Esophagus mucosa (tissue), 1 donor: ENCODE results near the gene IPCEF1. TPM values are rescaled to one million over a fixed set of nuclear protein-coding genes. Genes with fewer than 3 reads are reported as not detected.
"Not testable (repeated sequence)": the region's sequence is repeated elsewhere in the genome, so short reads cannot be mapped to it uniquely, and the experiment has no call there.

Experiments used
- ATAC-seq: fragments of 200-7000 bp; cut with Tn5 transposase; one replicate; pipeline ENCODE4 v1.9.1; 2020
- total RNA-seq: library from RNA; stranded (reverse); gene quantifications from one replicate; pipeline ENCODE4 v1.2.4, GENCODE V29; 2023
- donor health status: DM: yes; HTN: yes; CAD: no.

The IPCEF1 gene
- total RNA-seq, 1 donor from 2014 or later, result 1.8 TPM

- ATAC-seq, result no peak
These were observed 138.3 kb downstream of the IPCEF1 start for GRCh38 chr6:154218301-154218700.

DNA sequence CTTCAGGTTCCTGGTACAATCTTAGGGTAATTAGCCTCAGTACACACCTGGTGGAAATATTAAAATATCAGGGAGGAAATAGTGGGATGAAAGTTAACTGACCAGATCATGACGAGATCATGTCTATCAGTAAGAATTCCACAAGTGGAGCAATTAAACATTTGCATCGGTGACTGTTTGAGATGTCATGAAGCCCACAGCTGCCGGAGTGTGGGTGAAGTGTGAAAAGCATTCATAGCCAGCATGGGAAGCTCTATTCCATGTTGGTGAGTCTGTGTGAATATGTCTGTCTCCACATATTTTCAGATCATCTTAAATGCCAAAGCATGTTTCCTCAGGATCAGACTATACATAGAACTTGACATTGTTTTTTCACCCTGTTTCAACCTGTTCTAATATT, 142.8 kb downstream of the IPCEF1 start:
- no peak for ATAC-seq

GRCh38 chr6:154210678-154211077, 145.9 kb downstream of the IPCEF1 start:
- ATAC-seq, result no peak

DNA sequence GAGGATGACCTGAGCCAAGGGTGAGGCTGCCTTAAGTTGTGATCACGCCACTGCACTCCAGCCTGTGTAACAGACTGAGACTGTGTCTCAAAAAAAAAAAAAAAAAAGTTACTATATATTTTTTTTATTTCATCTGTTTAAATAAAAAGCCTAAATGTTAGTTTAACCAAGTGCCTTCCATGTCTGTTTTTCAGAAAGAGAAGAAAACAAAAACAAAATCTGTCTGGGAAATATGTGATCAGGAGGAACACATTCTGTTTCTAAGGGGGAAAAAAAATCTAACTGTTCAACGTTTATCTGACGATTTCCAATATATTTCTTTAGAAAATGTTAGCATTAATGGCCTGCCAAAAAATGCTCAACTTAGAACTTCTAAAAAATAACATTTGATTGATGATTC, 147.0 kb downstream of the IPCEF1 start:
- ATAC-seq, result no peak

DNA sequence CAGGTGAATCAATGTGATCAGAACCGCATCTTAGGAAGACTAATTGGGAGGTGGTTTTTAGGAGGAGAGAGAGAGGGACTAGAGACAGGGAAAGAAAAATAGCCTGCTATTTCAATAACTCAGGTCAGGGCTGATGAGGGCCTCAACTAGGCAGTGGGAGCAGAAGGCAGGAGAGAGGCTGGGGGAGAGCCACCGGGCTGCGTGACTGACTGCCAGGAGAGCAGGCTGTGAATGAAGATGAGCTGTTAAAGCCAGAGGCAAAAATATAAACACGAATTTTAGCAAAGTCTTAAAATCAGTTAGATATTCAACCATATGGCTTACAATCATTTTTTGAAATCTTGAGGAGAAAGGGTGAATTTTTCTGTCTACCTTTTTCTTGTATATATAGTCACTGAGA, 149.6 kb downstream of the IPCEF1 start:
- no peak for ATAC-seq

- no peak for ATAC-seq
These were observed 150.5 kb downstream of the IPCEF1 start for GRCh38 chr6:154206141-154206540.

GRCh38 chr6:154202958-154203357, 153.6 kb downstream of the IPCEF1 start:
- no peak for ATAC-seq

DNA sequence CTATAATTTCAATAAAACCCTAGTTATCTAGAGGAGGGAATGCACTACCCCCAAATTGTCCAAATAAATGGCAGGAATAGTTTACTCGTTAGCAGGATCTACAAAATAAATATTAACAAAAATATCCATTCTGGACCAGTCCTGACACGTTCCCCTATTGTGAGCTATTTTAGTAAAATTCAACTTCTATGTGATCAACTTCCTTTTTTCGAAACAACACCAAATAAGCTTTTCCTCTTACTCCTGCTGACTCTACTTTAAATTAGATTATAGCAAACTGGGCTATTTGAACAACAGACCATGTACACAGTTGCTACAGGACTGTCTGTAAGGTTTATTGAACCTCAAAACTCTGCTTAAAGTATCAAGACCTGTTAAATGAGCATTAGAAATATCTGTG, 154.3 kb downstream of the IPCEF1 start:
- no peak for ATAC-seq

DNA sequence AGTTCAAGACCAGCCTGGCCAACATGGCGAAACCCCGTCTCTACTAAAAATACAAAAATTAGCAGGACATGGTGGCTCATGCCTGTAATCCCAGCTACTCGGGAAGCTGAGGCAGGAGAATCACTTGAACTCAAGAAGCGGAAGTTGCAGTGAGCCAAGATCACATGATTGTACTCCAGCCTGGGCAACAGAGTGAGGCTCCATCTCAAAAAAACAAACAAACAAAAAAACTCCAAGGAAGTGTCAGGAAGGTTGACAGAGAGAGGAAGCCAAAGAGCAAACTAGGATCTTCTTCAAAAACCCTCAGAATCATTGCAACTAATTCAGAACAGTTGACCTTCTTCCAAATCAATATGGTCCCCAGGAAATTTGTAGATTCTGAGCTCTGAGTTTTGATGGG, 154.9 kb downstream of the IPCEF1 start:
- not testable (repeated sequence) for ATAC-seq

GRCh38 chr6:154197196-154197860, 159.3 kb downstream of the IPCEF1 start:
- no peak for ATAC-seq

GRCh38 chr6:154196333-154196885, 160.2 kb downstream of the IPCEF1 start:
- no peak for ATAC-seq

- ATAC-seq, result no peak
These were observed 168.9 kb downstream of the IPCEF1 start for GRCh38 chr6:154187714-154188113.

GRCh38 chr6:154187203-154187602, 169.4 kb downstream of the IPCEF1 start:
- no peak for ATAC-seq

GRCh38 chr6:154179434-154179833, 177.2 kb downstream of the IPCEF1 start:
- ATAC-seq, result no peak

- ATAC-seq, result not testable (repeated sequence)
These were observed 184.2 kb downstream of the IPCEF1 start for GRCh38 chr6:154172393-154172792.

DNA sequence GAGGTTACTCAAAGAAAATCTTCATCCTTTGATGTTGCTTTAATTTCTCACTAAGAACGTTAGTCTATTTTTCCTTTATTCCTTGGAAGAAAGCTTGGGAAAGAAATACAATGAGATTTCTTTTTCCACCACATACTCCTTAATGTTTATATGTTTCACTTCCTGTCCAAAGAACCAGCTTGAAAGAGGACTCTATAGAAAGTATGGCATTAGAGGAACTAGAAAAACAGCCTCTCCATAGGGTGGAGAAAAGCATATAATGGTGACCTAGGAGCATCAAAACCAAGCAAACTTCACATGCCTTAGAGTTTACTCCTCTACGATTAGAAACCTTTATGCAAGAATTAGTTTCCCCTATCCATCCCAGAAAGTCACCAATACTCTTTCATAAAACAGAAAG, 186.5 kb downstream of the IPCEF1 start:
- no peak for ATAC-seq

DNA sequence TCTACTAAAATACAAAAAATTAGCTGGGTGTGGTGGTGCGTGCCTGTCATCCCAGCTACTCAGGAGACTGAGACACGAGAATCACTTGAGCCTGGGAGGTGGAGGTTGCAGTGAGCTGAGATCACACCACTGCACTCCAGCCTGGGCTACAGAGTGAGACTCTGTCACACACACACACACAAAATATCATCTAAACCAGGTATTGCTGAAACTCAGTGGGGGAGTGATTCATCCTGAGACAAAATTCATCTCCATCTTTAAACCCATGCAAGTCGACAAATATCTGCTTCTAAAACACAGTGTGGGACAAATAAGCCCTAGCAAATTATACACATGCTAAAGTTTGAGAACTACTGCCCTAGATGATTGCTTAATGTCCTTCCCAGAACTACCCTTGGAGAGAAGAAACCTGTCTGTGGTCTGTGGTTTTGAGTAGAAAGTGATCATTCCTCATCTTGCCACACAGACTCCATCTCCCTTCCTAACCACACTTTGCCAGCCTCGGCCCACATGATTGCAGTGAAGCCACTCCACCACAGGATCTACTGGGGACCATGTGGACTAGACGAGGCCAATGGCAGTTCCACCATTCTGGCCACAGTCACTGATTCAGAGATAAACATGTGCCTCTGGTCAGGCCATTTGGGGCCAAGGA, 187.3 kb downstream of the IPCEF1 start:
- ATAC-seq, result no peak

DNA sequence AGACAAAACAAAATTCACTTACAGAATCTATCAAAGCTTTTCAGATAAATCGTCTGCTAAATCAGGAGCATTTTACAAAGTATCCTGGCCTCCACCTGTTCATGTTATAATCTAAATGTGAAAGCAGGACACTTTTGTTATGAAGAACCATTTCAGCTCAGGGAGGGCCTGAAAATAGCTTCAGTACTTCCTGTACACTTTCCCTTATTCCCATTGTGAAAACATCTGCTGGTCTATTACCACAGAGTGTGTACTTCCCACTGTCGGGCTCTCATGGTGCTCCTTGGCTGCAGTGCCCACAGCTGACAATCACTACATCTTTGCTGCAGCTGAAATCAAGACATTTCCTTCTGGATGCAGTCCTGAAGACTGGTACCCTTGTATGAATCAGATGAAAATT, 189.5 kb downstream of the IPCEF1 start:
- ATAC-seq, result no peak

- ATAC-seq, result peak; percentile 31
These were observed 190.5 kb downstream of the IPCEF1 start for GRCh38 chr6:154166140-154166539.

DNA sequence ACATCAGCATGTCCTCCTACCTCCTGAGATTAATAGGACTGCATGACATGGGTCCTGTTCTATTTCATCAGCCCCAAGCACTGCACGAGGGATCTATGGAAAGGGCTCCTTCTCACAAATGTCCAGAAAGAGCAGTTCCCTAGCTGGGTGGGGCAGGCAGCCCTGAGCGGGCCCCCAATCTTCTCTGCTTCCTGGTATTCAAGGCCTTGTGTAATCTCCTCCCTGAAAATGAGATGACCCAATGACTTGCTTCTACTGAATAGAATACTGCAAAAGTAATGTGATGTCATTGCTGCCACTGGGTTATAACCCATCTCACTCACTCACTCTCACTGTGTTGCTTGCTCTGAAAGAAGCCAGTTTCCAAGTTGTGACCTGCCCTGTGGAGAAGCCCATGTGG, 191.1 kb downstream of the IPCEF1 start:
- ATAC-seq, result no peak

- ATAC-seq, result no peak
These were observed 192.2 kb downstream of the IPCEF1 start for GRCh38 chr6:154164397-154164796.

- no peak for ATAC-seq
These were observed 194.9 kb downstream of the IPCEF1 start for GRCh38 chr6:154161689-154162088.

DNA sequence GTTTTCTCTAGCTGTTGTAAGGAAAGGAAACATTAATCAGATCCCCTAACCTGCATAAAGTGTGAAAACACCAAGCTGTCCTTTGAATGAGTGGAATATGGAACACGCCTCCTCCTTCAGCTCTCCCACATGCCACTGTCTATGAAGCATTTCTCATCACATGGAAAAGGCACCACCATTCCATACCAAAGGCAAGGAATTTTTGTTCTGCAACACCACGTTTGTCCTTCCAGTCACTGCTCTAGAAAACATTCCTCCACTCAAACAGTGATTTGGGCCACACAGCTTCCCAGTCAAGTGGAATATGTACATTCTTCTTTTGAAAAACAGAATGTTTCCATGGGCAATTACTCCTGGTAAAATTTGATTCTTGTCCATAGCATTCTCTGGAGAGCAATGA, 197.5 kb downstream of the IPCEF1 start:
- ATAC-seq, result no peak

DNA sequence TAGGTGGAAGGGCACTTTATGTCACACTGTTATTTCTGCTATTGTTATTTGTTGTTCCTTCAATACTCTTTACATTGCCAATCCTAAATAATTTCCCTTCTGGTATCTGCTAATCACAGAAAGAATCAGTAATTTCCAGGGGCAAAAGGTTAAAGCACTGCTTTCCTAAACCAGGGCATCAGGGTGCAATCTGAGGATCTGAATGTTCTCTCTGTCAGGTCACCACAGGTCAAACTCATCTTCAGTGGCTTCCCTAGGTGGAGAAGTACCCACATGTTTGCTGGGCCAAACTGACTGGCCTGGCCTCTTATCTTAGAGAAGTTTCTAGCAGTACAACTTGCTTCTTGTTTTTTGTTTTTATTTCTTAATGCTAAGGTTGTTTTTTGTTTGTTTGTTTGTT, 198.9 kb downstream of the IPCEF1 start:
- no peak for ATAC-seq
